OCI-LY1 (cell line): ENCODE results near the gene MRPL14.
A peak's percentile ranks its signal among the peaks of the same experiment; 100 is the strongest.

Source experiments
- H2AFZ ChIP-seq: fragments of 200-600 bp; sonication (generic), shearing (Covaris generic); 2 replicates; pipeline ENCODE4 v1.6.0; 2014; ENCODE audit warnings: antibody characterized with exemption, mild to moderate bottlenecking, low read length
- H3F3A ChIP-seq: fragments of 200-600 bp; sonication (generic), shearing (Covaris generic); 2 replicates; pipeline ENCODE4 v1.6.0; 2014; ENCODE audit warnings: mild to moderate bottlenecking, antibody characterized with exemption, low read length, moderate library complexity; ENCODE audit not compliant: insufficient read depth
- H3K27ac ChIP-seq: fragments of 200-600 bp; sonication (generic); 2 replicates; pipeline ENCODE4 v1.5.1; 2014; ENCODE audit warnings: low read length, mixed run types, mild to moderate bottlenecking, low read depth; ENCODE audit not compliant: poor library complexity, severe bottlenecking
- H3K27me3 ChIP-seq: fragments of 200-600 bp; sonication (generic); 2 replicates; pipeline ENCODE4 v1.6.0; 2014; ENCODE audit warnings: antibody characterized with exemption, mild to moderate bottlenecking, low read length, moderate library complexity; ENCODE audit not compliant: insufficient read depth
- H3K36me3 ChIP-seq: fragments of 200-600 bp; sonication (generic); 2 replicates; pipeline ENCODE4 v1.6.1; 2014; ENCODE audit warnings: mild to moderate bottlenecking, antibody characterized with exemption, low read length, moderate library complexity, mixed read lengths; ENCODE audit not compliant: insufficient read depth
- H3K4me1 ChIP-seq: fragments of 200-600 bp; sonication (generic); 2 replicates; pipeline ENCODE4 v1.5.1; 2014; ENCODE audit warnings: mild to moderate bottlenecking, low read length, moderate library complexity; ENCODE audit not compliant: insufficient read depth, severe bottlenecking
- H3K4me2 ChIP-seq: fragments of 200-600 bp; sonication (generic), shearing (Covaris generic); 2 replicates; pipeline ENCODE4 v1.6.1; 2014; ENCODE audit warnings: low read length
- H3K4me3 ChIP-seq: fragments of 200-600 bp; sonication (generic); 2 replicates; pipeline ENCODE4 v1.5.1; 2014; ENCODE audit warnings: low read length, low read depth, mild to moderate bottlenecking, mixed read lengths; ENCODE audit not compliant: poor library complexity, severe bottlenecking
- H3K79me2 ChIP-seq: fragments of 200-600 bp; shearing (Covaris generic); 2 replicates; pipeline ENCODE4 v1.6.1; 2016; ENCODE audit warnings: mixed run types, low read length, mixed read lengths; ENCODE audit not compliant: insufficient read depth
- H3K9ac ChIP-seq: fragments of 200-600 bp; sonication (generic), shearing (Covaris generic); 2 replicates; pipeline ENCODE4 v1.6.1; 2014; ENCODE audit warnings: mild to moderate bottlenecking, low read length, mixed read lengths
- H3K9me2 ChIP-seq: fragments of 200-600 bp; sonication (generic), shearing (Covaris generic); 2 replicates; pipeline ENCODE4 v1.6.1; 2014; ENCODE audit warnings: low read depth, mild to moderate bottlenecking, low read length, mixed read lengths
- H3K9me3 ChIP-seq: fragments of 200-600 bp; shearing (Covaris generic); 2 replicates; pipeline ENCODE4 v1.6.1; 2014; ENCODE audit warnings: low read length, mixed read lengths
- H4K20me1 ChIP-seq: fragments of 200-600 bp; sonication (generic), shearing (Covaris generic); 2 replicates; pipeline ENCODE4 v1.6.0; 2016; ENCODE audit warnings: mild to moderate bottlenecking, low read length; ENCODE audit not compliant: insufficient read depth
- EZH2 ChIP-seq: fragments of 200-600 bp; sonication (generic), shearing (Covaris generic); IDR thresholded peaks from 2 replicates; pipeline ENCODE4 v1.8.0; 2017; ENCODE audit warnings: borderline replicate concordance, mixed run types, mild to moderate bottlenecking, antibody characterized with exemption, low read length, moderate library complexity, mixed read lengths
- TF ChIP-seq, protein P1 (sequence below): fragments of 200-600 bp; sonication (generic), shearing (Covaris generic); IDR thresholded peaks from 2 replicates; pipeline ENCODE4 v1.5.1; 2017; ENCODE audit warnings: mild to moderate bottlenecking, antibody characterized with exemption, low read length, moderate library complexity, mixed read lengths

MRPL14 gene

DNA sequence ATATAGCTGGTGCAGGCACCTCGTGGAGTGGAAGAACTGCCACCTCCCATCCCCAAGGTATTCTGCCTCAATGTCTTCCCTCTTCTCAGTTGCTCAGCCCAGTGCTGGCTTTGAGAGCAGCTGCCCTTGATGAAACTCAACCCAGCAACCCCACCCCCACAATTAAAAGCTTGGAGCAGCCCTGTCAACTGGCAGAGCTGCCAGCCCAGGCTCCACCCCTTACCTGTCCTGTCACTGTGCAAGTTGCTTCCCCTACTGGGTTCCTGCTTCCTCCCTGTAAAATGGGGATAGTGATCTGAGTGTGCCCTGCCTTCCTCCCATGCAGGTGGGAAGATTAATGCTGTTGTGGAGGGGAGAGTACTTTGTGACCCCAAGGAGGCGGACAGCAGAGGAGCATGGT, 4.6 kb upstream of the MRPL14 start:
- no peaks in the 10 kb centered on the region for H3K9me3 ChIP-seq
- H3K4me3 ChIP-seq: no peak overlapping the region
- H3K27ac ChIP-seq: no peak overlapping the region
- H3K4me1 ChIP-seq: peaks cover 16% of the 10 kb centered on the region
- H4K20me1 ChIP-seq: no peaks in the 10 kb centered on the region
- no peaks in the 10 kb centered on the region for H3K36me3 ChIP-seq
- H3F3A ChIP-seq: no peaks in the 10 kb centered on the region
- no peaks in the 10 kb centered on the region for H3K9me2 ChIP-seq
- H3K27me3 ChIP-seq: no peaks in the 10 kb centered on the region
- H2AFZ ChIP-seq: no peak overlapping the region
- H3K4me2 ChIP-seq: no peak overlapping the region
- no peak overlapping the region; the same call in 1 of the 2 replicates for H3K9ac ChIP-seq
- no peak for TF ChIP-seq EZH2
- TF ChIP-seq, protein P1, sequence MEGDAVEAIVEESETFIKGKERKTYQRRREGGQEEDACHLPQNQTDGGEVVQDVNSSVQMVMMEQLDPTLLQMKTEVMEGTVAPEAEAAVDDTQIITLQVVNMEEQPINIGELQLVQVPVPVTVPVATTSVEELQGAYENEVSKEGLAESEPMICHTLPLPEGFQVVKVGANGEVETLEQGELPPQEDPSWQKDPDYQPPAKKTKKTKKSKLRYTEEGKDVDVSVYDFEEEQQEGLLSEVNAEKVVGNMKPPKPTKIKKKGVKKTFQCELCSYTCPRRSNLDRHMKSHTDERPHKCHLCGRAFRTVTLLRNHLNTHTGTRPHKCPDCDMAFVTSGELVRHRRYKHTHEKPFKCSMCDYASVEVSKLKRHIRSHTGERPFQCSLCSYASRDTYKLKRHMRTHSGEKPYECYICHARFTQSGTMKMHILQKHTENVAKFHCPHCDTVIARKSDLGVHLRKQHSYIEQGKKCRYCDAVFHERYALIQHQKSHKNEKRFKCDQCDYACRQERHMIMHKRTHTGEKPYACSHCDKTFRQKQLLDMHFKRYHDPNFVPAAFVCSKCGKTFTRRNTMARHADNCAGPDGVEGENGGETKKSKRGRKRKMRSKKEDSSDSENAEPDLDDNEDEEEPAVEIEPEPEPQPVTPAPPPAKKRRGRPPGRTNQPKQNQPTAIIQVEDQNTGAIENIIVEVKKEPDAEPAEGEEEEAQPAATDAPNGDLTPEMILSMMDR: no peak
- H3K79me2 ChIP-seq: peaks cover 2% of the 10 kb centered on the region; the same call in 1 of the 2 replicates

DNA sequence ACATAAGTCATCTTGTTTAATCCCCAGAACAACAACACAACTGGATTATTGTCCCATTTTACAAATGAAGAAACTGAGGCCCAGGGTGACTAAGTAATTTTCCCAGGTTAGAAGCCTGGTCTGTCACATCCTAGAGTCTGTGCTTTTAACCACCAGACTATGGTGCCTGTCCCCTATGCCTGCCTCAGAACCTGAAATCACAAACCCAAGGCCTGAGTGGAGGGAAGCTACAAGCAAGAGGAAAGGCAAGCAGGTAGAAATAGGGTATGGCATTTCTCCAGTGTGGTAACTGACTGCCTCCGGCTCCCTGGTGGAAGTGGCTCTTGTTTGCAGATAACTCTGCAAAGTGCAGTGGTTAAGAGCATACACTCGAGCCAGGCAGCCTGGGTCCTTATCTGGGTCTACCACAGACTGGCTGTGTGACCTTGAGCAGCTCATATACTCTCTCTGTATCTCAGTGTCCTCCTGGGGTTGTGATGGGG, 2.6 kb upstream of the MRPL14 start:
- Histone ChIP-seq H3K9me3 (no peaks in the 10 kb centered on the region), H3K4me2 (no peak overlapping the region), H3K27me3 (no peaks in the 10 kb centered on the region), H4K20me1 (no peaks in the 10 kb centered on the region), H3K4me3 (no peak overlapping the region), H3K9ac (no peak overlapping the region), H3K4me1 (peaks cover 32% of the 10 kb centered on the region), H2AFZ (no peak overlapping the region), H3F3A (no peaks in the 10 kb centered on the region), H3K36me3 (no peaks in the 10 kb centered on the region), H3K9me2 (no peaks in the 10 kb centered on the region), H3K79me2 (peaks cover 22% of the 10 kb centered on the region), H3K27ac (no peak overlapping the region)
- no peak for TF ChIP-seq EZH2
- TF ChIP-seq, protein P1: no peak

DNA sequence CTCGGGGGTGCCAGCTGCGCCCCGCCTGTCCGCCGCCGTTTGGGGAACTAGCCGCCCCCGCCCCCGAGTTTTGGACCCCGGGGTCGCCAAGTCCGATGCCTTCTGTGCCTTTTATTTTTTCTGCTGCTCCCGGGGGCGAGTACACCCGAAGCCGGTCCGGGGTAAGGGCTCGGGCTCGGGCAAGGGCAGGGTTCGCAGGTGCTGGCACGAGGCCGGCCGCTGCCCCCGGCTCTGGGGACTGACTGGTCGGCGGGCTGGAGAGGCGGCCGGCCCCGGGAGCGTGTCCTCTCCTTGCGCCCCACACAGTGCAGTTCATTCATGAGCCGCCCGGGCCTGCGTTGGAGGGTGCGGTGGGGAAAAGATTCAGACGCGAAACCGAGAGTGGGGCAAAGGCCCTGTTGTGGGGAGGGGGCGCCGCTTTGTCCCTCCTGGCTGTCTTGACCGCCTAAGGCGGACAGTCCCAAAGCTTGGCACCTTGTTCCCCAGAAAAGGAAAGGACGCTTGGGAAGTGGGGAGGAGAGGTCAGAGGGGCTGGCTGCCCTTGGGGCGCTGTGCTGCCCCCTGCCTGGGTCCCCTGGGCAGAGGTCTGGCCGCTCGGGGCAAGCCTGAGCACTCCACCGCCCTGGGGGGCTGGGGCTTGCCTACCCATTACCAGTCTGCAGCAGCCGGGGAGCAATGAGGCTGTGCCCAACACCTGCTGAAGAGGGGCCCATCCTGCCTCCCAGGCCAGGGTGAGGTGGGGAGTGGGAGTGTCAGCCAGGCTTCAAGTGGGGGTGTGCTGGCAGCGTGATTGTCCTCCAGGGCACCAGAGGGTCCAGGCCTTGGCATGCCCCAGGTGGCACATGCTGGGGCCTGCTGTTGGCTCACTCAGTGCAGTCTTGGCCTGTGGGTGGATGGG, 1.0 kb upstream of the MRPL14 start:
- Histone ChIP-seq H3K9ac (peak overlapping the region; percentile 85), H3K36me3 (no peaks in the 10 kb centered on the region; the same call in 1 of the 2 replicates), H4K20me1 (no peaks in the 10 kb centered on the region), H3K4me3 (peak overlapping the region; percentile 83), H3K27ac (no peak overlapping the region), H3K4me1 (peaks cover 43% of the 10 kb centered on the region), H2AFZ (peak overlapping the region; percentile 77; the same call in 1 of the 2 replicates), H3K27me3 (no peaks in the 10 kb centered on the region), H3K9me3 (no peaks in the 10 kb centered on the region), H3K9me2 (no peaks in the 10 kb centered on the region), H3K4me2 (peak overlapping the region; percentile 92), H3K79me2 (peaks cover 38% of the 10 kb centered on the region), H3F3A (no peaks in the 10 kb centered on the region)
- TF ChIP-seq, protein P1: no peak
- TF ChIP-seq EZH2: no peak
